Colonic mucosa (tissue), 4 donors: Measurements from ENCODE around the gene SIGLEC10. TPM values are rescaled to one million over a fixed set of nuclear protein-coding genes. Genes with fewer than 3 reads are reported as not detected.
"Not testable (repeated sequence)": the region's sequence is repeated elsewhere in the genome, so short reads cannot be mapped to it uniquely, and the experiment has no call there.

Source experiments
- DNase-seq: peaks from one replicate; pipeline ENCODE4 v3.0.0-alpha.2; 2020
- H3K27ac ChIP-seq: fragments of 200-600 bp; one replicate; pipeline ENCODE4 v1.8.0; 2021
- H3K27me3 ChIP-seq: fragments of 200-600 bp; one replicate; pipeline ENCODE4 v1.8.0; 2021
- H3K36me3 ChIP-seq: fragments of 200-600 bp; one replicate; pipeline ENCODE4 v1.8.0; 2021
- H3K4me1 ChIP-seq: fragments of 200-600 bp; one replicate; pipeline ENCODE4 v1.8.0; 2021; ENCODE audit warnings: mild to moderate bottlenecking
- H3K4me3 ChIP-seq: fragments of 200-600 bp; one replicate; pipeline ENCODE4 v1.8.0; 2021
- H3K9ac ChIP-seq, 2 donors: one replicate each; pipeline ENCODE4 v1.7.0; 2013; ENCODE audit warnings: control low read depth in 2 of 2, low read depth in 2 of 2, low read length in 2 of 2
- H3K9me3 ChIP-seq: fragments of 200-600 bp; one replicate; pipeline ENCODE4 v1.8.0; 2021
- intact Hi-C: fragments of 100-400 bp; cut with DNase I; formaldehyde crosslinking; loops from one replicate; pipeline ENCODE4 v1.14.1; 2022
- total RNA-seq, 2 donors: library from RNA; stranded (reverse); fragmentation: NEBNext Ultra II Directional in 1 of 2; extraction: Animal tissue kit (Norgen Biotek cat#: 25700) in 1 of 2; gene quantifications; one replicate each; pipeline ENCODE4 v1.2.1, GENCODE V29; 2021
- TF ChIP-seq, protein P1 (sequence below): fragments of 200-600 bp; IDR thresholded peaks from one replicate; pipeline ENCODE4 v1.8.0; 2022; ENCODE audit warnings: antibody characterized with exemption, mild to moderate bottlenecking
- donor health status: healthy.
- donor health status: DM: no; HTN: no; CAD: no.
- donor health status: DM: no; HTN: no; CAD: no.

SIGLEC10 gene
- total RNA-seq, 2 donors from 2014 or later: 1.4 to 2.7 TPM

DNA sequence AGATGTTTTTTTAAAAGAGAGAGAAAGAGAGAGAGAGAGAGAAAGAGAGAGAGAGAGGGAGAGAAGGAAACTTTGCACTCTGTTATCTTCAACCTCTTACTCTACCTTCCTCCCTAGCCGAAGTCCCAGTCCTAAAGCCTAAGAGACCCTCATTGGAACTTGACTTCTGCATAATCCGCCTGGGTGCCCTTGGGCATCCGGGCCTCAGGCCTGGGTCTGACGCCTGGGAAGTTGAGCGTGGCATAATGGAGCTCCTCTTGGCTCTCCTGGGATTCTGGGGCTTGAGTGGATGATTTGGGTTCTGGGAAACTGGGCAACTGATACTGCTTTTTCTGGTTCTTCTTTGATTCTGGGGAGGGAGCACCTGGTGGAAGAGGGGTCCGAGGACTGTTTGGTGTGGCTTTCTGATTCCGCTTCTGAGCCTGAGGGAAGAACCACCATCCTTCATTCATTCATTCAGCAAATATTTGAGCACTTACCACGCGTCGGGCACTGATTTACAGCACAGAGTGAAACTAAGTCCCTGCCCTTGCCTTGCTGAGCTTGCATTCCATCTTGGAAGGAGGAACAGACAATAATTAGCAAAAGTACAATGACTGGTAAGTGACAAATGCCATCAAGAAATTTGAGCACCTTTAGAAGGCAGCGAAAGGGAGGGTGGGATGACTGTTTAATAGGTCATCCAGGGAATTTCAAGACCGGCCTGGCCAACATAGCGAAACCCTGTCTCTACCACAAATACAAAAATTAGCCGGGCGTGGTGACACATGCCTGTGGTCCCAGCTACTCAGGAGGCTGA is 6.3 kb downstream of the SIGLEC10 start:
- DNase-seq: no peak
- no peaks in the 10 kb centered on the region for H3K27me3 ChIP-seq
- no peak overlapping the region for H3K27ac ChIP-seq
- intact Hi-C loops: no loop called here
- no peaks in the 10 kb centered on the region for H3K4me1 ChIP-seq
- H3K36me3 ChIP-seq: no peaks in the 10 kb centered on the region
- TF ChIP-seq, protein P1, sequence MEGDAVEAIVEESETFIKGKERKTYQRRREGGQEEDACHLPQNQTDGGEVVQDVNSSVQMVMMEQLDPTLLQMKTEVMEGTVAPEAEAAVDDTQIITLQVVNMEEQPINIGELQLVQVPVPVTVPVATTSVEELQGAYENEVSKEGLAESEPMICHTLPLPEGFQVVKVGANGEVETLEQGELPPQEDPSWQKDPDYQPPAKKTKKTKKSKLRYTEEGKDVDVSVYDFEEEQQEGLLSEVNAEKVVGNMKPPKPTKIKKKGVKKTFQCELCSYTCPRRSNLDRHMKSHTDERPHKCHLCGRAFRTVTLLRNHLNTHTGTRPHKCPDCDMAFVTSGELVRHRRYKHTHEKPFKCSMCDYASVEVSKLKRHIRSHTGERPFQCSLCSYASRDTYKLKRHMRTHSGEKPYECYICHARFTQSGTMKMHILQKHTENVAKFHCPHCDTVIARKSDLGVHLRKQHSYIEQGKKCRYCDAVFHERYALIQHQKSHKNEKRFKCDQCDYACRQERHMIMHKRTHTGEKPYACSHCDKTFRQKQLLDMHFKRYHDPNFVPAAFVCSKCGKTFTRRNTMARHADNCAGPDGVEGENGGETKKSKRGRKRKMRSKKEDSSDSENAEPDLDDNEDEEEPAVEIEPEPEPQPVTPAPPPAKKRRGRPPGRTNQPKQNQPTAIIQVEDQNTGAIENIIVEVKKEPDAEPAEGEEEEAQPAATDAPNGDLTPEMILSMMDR: no peak
- no peak overlapping the region for H3K4me3 ChIP-seq
- H3K9ac ChIP-seq: no peak overlapping the region
- H3K9me3 ChIP-seq: no peaks in the 10 kb centered on the region

DNA sequence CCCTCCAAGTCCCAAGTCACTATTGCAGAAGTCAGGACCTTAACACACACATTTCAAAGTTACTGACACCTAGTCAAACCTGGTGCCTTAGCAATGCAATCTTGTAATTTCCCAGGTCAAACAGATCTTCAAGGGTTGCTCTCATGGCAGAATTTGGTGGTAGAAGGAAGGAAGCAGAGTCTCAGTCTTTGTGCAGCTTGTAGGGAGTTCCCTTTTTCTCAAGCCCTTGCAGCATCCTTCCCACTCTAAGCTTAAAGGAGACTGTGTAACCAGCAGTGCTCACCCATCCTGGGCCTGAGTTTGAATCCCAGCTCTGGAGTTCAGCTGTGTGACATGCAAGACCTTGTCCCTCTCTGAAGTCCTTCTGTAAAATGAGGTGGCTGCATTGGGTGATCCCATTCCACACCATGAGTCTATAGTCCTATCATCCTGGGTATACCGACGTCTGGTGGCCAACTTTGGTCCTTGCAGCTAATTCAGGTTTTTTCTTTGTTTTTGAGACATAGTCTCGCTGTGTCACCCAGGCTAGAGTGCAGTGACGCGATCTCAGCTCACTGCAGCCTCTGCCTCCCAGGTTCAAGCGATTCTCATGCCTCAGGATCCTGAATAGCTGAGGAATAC is 9.8 kb downstream of the SIGLEC10 start:
- intact Hi-C loops: loop anchor here (5.0 kb wide), 1 partner anchor 70 kb away; no protein-coding TSS in a partner anchor
- Histone ChIP-seq H3K9ac (no peak overlapping the region), H3K9me3 (no peaks in the 10 kb centered on the region), H3K27ac (no peak overlapping the region), H3K4me3 (no peak overlapping the region), H3K4me1 (no peaks in the 10 kb centered on the region), H3K36me3 (no peaks in the 10 kb centered on the region), H3K27me3 (no peaks in the 10 kb centered on the region)
- DNase-seq: no peak
- TF ChIP-seq, protein P1: peak; percentile 43

DNA sequence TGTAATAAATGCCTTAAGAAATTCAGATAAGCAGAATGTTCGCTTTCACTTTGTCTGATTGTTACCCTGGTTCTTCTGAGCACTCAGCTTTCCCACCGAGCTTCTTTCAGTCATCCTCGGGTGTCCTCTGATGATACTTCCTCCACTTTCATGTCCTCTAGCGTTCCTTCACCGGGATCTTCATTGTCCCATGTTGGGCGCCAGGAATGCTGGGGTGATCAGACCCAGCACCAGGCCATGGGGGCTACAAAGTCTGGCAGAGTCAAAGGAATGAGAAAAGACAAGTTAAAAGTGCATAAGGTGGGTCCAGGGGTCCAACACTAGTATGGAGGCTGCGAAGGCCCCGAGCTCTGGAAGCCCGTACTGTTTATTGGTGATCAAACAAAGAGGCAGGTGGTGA is 15.3 kb downstream of the SIGLEC10 start:
- DNase-seq: no peak
- H3K27me3 ChIP-seq: no peaks in the 10 kb centered on the region
- no peak overlapping the region for H3K4me3 ChIP-seq
- H3K9me3 ChIP-seq: no peaks in the 10 kb centered on the region
- intact Hi-C loops: no loop called here
- no peaks in the 10 kb centered on the region for H3K4me1 ChIP-seq
- TF ChIP-seq, protein P1: no peak
- H3K27ac ChIP-seq: no peak overlapping the region
- H3K9ac ChIP-seq: no peak overlapping the region
- H3K36me3 ChIP-seq: no peaks in the 10 kb centered on the region

DNA sequence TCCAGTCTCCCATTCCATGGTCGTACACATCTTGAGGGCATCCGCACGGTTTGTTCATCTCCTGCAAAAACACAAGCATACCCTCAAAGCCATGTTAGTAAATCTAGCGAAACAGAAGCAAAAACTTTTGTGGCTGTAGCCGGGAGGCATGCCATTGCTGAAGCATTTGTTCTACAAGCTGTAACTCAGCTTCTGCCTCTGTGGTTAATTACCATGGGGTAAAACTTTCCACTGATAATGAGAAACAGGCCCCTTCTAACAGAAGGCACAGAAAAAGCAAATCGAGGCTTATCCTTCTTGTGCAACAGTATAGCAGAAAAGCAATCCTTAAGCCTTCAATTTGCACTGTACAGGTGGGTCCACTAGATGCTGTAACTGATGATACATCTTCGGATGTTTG is 17.5 kb downstream of the SIGLEC10 start:
- H3K36me3 ChIP-seq, H3K27ac ChIP-seq, H3K9me3 ChIP-seq, DNase-seq, H3K27me3 ChIP-seq, intact Hi-C loops, H3K9ac ChIP-seq, H3K4me3 ChIP-seq, H3K4me1 ChIP-seq: not testable (repeated sequence)

DNA sequence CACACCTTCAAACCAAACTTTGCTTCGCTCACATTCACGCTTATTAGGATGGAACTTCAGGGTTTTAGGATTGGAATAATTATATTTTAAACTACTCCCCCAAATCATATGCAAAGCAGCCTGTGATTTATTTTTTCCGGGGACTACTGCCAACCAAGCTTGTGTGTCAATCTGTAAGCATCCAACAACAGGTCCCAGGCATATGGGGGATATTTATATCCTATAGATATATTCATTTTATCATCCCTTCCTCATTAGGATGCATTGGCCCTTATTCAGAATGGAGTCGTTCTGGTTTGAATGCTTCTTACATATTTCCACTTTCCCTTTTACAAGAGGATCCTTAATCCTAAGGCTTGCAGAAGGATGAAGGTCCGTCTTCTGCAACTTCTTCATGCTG is 18.2 kb downstream of the SIGLEC10 start:
- no peak overlapping the region for H3K9ac ChIP-seq
- no peaks in the 10 kb centered on the region for H3K9me3 ChIP-seq
- no peak for DNase-seq
- H3K4me1 ChIP-seq: peaks cover 6% of the 10 kb centered on the region
- no peak overlapping the region for H3K4me3 ChIP-seq
- TF ChIP-seq, protein P1: no peak
- no peaks in the 10 kb centered on the region for H3K27me3 ChIP-seq
- no peak overlapping the region for H3K27ac ChIP-seq
- intact Hi-C loops: no loop called here
- H3K36me3 ChIP-seq: no peaks in the 10 kb centered on the region

- no peak for DNase-seq
- Histone ChIP-seq H3K27ac (no peak overlapping the region), H3K36me3 (no peaks in the 10 kb centered on the region), H3K27me3 (no peaks in the 10 kb centered on the region), H3K4me3 (no peak overlapping the region), H3K9me3 (no peaks in the 10 kb centered on the region), H3K9ac (no peak overlapping the region), H3K4me1 (peaks cover 6% of the 10 kb centered on the region)
- intact Hi-C loops: no loop called here
- TF ChIP-seq, protein P1: no peak
These were observed 19.2 kb downstream of the SIGLEC10 start for GRCh38 chr19:51398096-51398704.

DNA sequence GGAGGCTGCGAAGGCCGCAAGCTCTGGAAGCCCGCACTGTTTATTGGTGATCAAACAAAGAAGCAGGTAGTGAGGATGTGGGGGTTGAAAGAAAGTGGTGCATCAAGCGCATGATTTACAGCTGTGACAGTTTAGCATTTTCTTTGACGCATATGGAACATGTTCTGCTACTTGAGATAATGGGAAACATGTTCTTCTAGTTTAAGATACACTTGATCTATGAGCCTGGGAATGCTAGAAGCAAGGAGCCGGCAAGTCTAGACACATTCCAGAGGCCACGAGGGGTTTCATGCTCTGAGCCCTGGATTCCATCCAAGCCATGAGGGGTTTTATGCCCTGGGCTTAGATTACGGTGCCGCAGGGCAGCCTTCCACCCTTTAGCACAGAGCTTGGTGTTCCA is 20.0 kb downstream of the SIGLEC10 start:
- H3K4me3 ChIP-seq, intact Hi-C loops, DNase-seq, H3K27me3 ChIP-seq, H3K9me3 ChIP-seq, H3K9ac ChIP-seq, H3K36me3 ChIP-seq, H3K27ac ChIP-seq, H3K4me1 ChIP-seq: not testable (repeated sequence)
